ENCODE measurements around the gene BMF.

BMF gene

GRCh38 chr15:40066589-40066988 lies 42.1 kb downstream of the BMF start:
- DNase-seq (ENCODE audit: low read depth, low spot score), result no peak

- no peak for DNase-seq (ENCODE audit: low read depth, low spot score)
Observed at GRCh38 chr15:40065166-40065565, 43.5 kb downstream of the BMF start.

GRCh38 chr15:40064231-40064894 lies 44.3 kb downstream of the BMF start:
- DNase-seq (ENCODE audit: low read depth, low spot score), result no peak

- DNase-seq (ENCODE audit: low read depth, low spot score), result no peak
Observed at GRCh38 chr15:40063563-40064011, 45.1 kb downstream of the BMF start.

GRCh38 chr15:40062816-40063562 lies 45.7 kb downstream of the BMF start:
- no peak for DNase-seq (ENCODE audit: low read depth, low spot score)

- DNase-seq (ENCODE audit: low read depth, low spot score), result no peak
Observed at GRCh38 chr15:40061212-40061901, 47.3 kb downstream of the BMF start.

- DNase-seq (ENCODE audit: low read depth, low spot score), result no peak
Observed at GRCh38 chr15:40060236-40060961, 48.3 kb downstream of the BMF start.

GRCh38 chr15:40059821-40060220 lies 48.9 kb downstream of the BMF start:
- no peak for DNase-seq (ENCODE audit: low read depth, low spot score)

GRCh38 chr15:40058476-40059140 lies 50.1 kb downstream of the BMF start:
- DNase-seq (ENCODE audit: low read depth, low spot score), result no peak

GRCh38 chr15:40055576-40056293 lies 52.9 kb downstream of the BMF start:
- DNase-seq (ENCODE audit: low read depth, low spot score), result no peak

GRCh38 chr15:40054855-40055575 lies 53.7 kb downstream of the BMF start:
- no peak for DNase-seq (ENCODE audit: low read depth, low spot score)

GRCh38 chr15:40054605-40054854 lies 54.1 kb downstream of the BMF start:
- no peak for DNase-seq (ENCODE audit: low read depth, low spot score)

GRCh38 chr15:40053831-40054604 lies 54.7 kb downstream of the BMF start:
- DNase-seq (ENCODE audit: low read depth, low spot score), result no peak

- no peak for DNase-seq (ENCODE audit: low read depth, low spot score)
Observed at GRCh38 chr15:40053079-40053830, 55.4 kb downstream of the BMF start.

GRCh38 chr15:40052604-40053003 lies 56.1 kb downstream of the BMF start:
- no peak for DNase-seq (ENCODE audit: low read depth, low spot score)

- no peak for DNase-seq (ENCODE audit: low read depth, low spot score)
Observed at GRCh38 chr15:40051616-40052415, 56.9 kb downstream of the BMF start.

- no peak for DNase-seq (ENCODE audit: low read depth, low spot score)
Observed at GRCh38 chr15:40050788-40051470, 57.8 kb downstream of the BMF start.

Data from activated CD4-positive, CD25-positive, alpha-beta regulatory T cell treated with anti-CD3 and anti-CD28 coated beads, Interleukin-2, amount 50 U/mL, for 16 hours (primary cell).